SU-DHL-6 (cell line): ENCODE data around the gene VSIG10L.

Experiments
- H2AFZ ChIP-seq: fragments of 200-600 bp; sonication (generic); 2 replicates; pipeline ENCODE4 v1.6.1; 2014; ENCODE audit warnings: low read depth, mild to moderate bottlenecking, moderate library complexity, mixed read lengths, antibody characterized with exemption, low read length; ENCODE audit not compliant: severe bottlenecking
- H3F3A ChIP-seq: fragments of 200-600 bp; shearing (Covaris generic); 2 replicates; pipeline ENCODE4 v1.6.0; 2016; ENCODE audit warnings: antibody characterized with exemption, mild to moderate bottlenecking; ENCODE audit not compliant: insufficient read depth
- H3K27ac ChIP-seq: fragments of 200-600 bp; sonication (generic); 2 replicates; pipeline ENCODE4 v1.5.1; 2016; ENCODE audit warnings: low read depth, mild to moderate bottlenecking, low read length, moderate library complexity, mixed read lengths
- H3K27me3 ChIP-seq: fragments of 200-600 bp; sonication (generic), shearing (Covaris generic); 2 replicates; pipeline ENCODE4 v1.6.0; 2014; ENCODE audit warnings: mild to moderate bottlenecking, low read length
- H3K36me3 ChIP-seq: fragments of 200-600 bp; sonication (generic); 2 replicates; pipeline ENCODE4 v1.6.1; 2014; ENCODE audit warnings: mild to moderate bottlenecking, low read length, mixed read lengths
- H3K4me2 ChIP-seq: fragments of 300-600, 200-600 bp; shearing (Covaris generic), sonication (generic); 2 replicates; pipeline ENCODE4 v1.6.0; 2014; ENCODE audit warnings: low read length, low read depth, mild to moderate bottlenecking; ENCODE audit not compliant: poor library complexity, severe bottlenecking
- H3K4me3 ChIP-seq: fragments of 200-600 bp; sonication (generic); 2 replicates; pipeline ENCODE4 v1.5.1; 2014; ENCODE audit warnings: antibody characterized with exemption, low read length, mild to moderate bottlenecking, mixed read lengths; ENCODE audit not compliant: insufficient read depth, poor library complexity, severe bottlenecking
- H3K79me2 ChIP-seq: fragments of 200-600 bp; sonication (generic); 2 replicates; pipeline ENCODE4 v1.6.1; 2014; ENCODE audit warnings: mild to moderate bottlenecking, low read length, moderate library complexity; ENCODE audit not compliant: insufficient read depth
- H3K9ac ChIP-seq: fragments of 200-600 bp; sonication (generic); 2 replicates; pipeline ENCODE4 v1.7.0; 2014; ENCODE audit warnings: mild to moderate bottlenecking, low read length
- H3K9me2 ChIP-seq: fragments of 200-600 bp; sonication (generic); replicated peaks from 2 replicates; pipeline ENCODE4 v1.6.1; 2014; ENCODE audit warnings: low read length; ENCODE audit not compliant: insufficient read depth
- H3K9me3 ChIP-seq: fragments of 200-600 bp; sonication (generic); 2 replicates; pipeline ENCODE4 v1.6.1; 2014; ENCODE audit warnings: low read length, mixed read lengths; ENCODE audit not compliant: insufficient read depth
- H4K20me1 ChIP-seq: fragments of 200-600 bp; sonication (generic); 2 replicates; pipeline ENCODE4 v1.6.1; 2014; ENCODE audit warnings: low read depth, mild to moderate bottlenecking, antibody characterized with exemption, low read length, moderate library complexity, mixed read lengths
- CTCF ChIP-seq: fragments of 200-600 bp; sonication (generic); IDR thresholded peaks from one replicate; pipeline ENCODE4 v1.5.1; 2017; ENCODE audit warnings: antibody characterized with exemption, mild to moderate bottlenecking, low read length, moderate library complexity; ENCODE audit not compliant: insufficient read depth, poor library complexity, severe bottlenecking
- EZH2phosphoT487 ChIP-seq: fragments of 200-600 bp; sonication (generic), shearing (Covaris generic); conservative IDR thresholded peaks from 2 replicates; pipeline ENCODE4 v1.6.1; 2018; ENCODE audit warnings: mild to moderate bottlenecking, antibody characterized with exemption, low read length, moderate library complexity, mixed read lengths

VSIG10L gene

GRCh38 chr19:51285682-51286081, 56.3 kb downstream of the VSIG10L start:
- no peak for TF ChIP-seq CTCF
- no peak for TF ChIP-seq EZH2phosphoT487
- H3K79me2 ChIP-seq = no peaks in the 10 kb centered on the region
- no peak overlapping the region for H3K4me3 ChIP-seq
- H3F3A ChIP-seq = no peaks in the 10 kb centered on the region
- H3K27ac ChIP-seq = no peak overlapping the region
- no peak overlapping the region for H3K9ac ChIP-seq
- no peaks in the 10 kb centered on the region for H3K36me3 ChIP-seq
- H3K9me3 ChIP-seq = no peaks in the 10 kb centered on the region
- H4K20me1 ChIP-seq = no peaks in the 10 kb centered on the region
- H3K27me3 ChIP-seq = no peaks in the 10 kb centered on the region
- no peaks in the 10 kb centered on the region for H3K9me2 ChIP-seq
- H3K4me2 ChIP-seq = no peak overlapping the region
- H2AFZ ChIP-seq = no peak overlapping the region

GRCh38 chr19:51282335-51282734, 59.6 kb downstream of the VSIG10L start:
- no peak overlapping the region for H3K9ac ChIP-seq
- TF ChIP-seq EZH2phosphoT487 = no peak
- no peak for TF ChIP-seq CTCF
- no peaks in the 10 kb centered on the region for H3K9me3 ChIP-seq
- H3K36me3 ChIP-seq = no peaks in the 10 kb centered on the region
- H2AFZ ChIP-seq = no peak overlapping the region
- no peaks in the 10 kb centered on the region for H3K9me2 ChIP-seq
- H3K79me2 ChIP-seq = no peaks in the 10 kb centered on the region
- no peaks in the 10 kb centered on the region for H3K27me3 ChIP-seq
- H3K4me2 ChIP-seq = no peak overlapping the region
- no peaks in the 10 kb centered on the region for H3F3A ChIP-seq
- no peak overlapping the region for H3K27ac ChIP-seq
- no peak overlapping the region for H3K4me3 ChIP-seq
- no peaks in the 10 kb centered on the region for H4K20me1 ChIP-seq
